GM19328 (cell line): Measurements from ENCODE around the gene KLHL7.
A peak's percentile ranks its signal among the peaks of the same experiment; 100 is the strongest.
"Not testable (repeated sequence)": the region's sequence is repeated elsewhere in the genome, so short reads cannot be mapped to it uniquely, and the experiment has no call there.

Source experiments
- ATAC-seq: cut with Tn5 transposase; IDR thresholded peaks from one replicate; pipeline ENCODE4 v1.9.1; 2021; ENCODE audit warnings: mild to moderate bottlenecking, moderate library complexity; ENCODE audit not compliant: unreplicated experiment

KLHL7 gene

GRCh38 chr7:23168111-23168885 is 62.7 kb downstream of the KLHL7 start:
- no peak for ATAC-seq

GRCh38 chr7:23175938-23176337 is 70.4 kb downstream of the KLHL7 start:
- no peak for ATAC-seq

GRCh38 chr7:23181684-23182553 is 76.3 kb downstream of the KLHL7 start, which contains the start of gene NUP42:
Gene NUP42, plus strand, starts transcription at chr7:23182048. Its CDS starts 38 bp downstream, at chr7:23182086.
- ATAC-seq = peak; percentile 93

- ATAC-seq = no peak
Observed at GRCh38 chr7:23183279-23184012, 77.9 kb downstream of the KLHL7 start.

GRCh38 chr7:23184291-23184690 is 78.7 kb downstream of the KLHL7 start:
- ATAC-seq = no peak

GRCh38 chr7:23184709-23185359 is 79.2 kb downstream of the KLHL7 start:
- no peak for ATAC-seq

- ATAC-seq = no peak
Observed at GRCh38 chr7:23185980-23186379, 80.4 kb downstream of the KLHL7 start.

GRCh38 chr7:23191022-23191421 is 85.4 kb downstream of the KLHL7 start:
- ATAC-seq = no peak

- not testable (repeated sequence) for ATAC-seq
Observed at GRCh38 chr7:23193650-23194227, 88.2 kb downstream of the KLHL7 start.

GRCh38 chr7:23196306-23196705 is 90.7 kb downstream of the KLHL7 start:
- no peak for ATAC-seq

- not testable (repeated sequence) for ATAC-seq
Observed at GRCh38 chr7:23197745-23198144, 92.2 kb downstream of the KLHL7 start.

GRCh38 chr7:23200331-23200730 is 94.7 kb downstream of the KLHL7 start:
- no peak for ATAC-seq

- ATAC-seq = no peak
Observed at GRCh38 chr7:23204241-23204640, 98.7 kb downstream of the KLHL7 start.

- ATAC-seq = no peak
Observed at GRCh38 chr7:23205577-23205908, 100.0 kb downstream of the KLHL7 start.

- ATAC-seq = no peak
Observed at GRCh38 chr7:23205909-23206767, 100.6 kb downstream of the KLHL7 start.

- ATAC-seq = no peak
Observed at GRCh38 chr7:23207021-23207420, 101.4 kb downstream of the KLHL7 start.

GRCh38 chr7:23207884-23208283 is 102.3 kb downstream of the KLHL7 start:
- ATAC-seq = no peak

- ATAC-seq = no peak
Observed at GRCh38 chr7:23208316-23208715, 102.7 kb downstream of the KLHL7 start.

GRCh38 chr7:23210506-23210905 is 104.9 kb downstream of the KLHL7 start:
- ATAC-seq = no peak

GRCh38 chr7:23211589-23211988 is 106.0 kb downstream of the KLHL7 start:
- no peak for ATAC-seq
